Fibroblast of skin of scalp (primary cell): ENCODE data around the gene STK10.

Source experiments
- DNase-seq: peaks from one replicate; pipeline ENCODE4 v3.0.0-alpha.2; 2013

STK10 gene

GRCh38 chr5:172188893-172189692 lies 1.1 kb upstream of the STK10 start:
- DNase-seq, result peak; percentile 43

DNA sequence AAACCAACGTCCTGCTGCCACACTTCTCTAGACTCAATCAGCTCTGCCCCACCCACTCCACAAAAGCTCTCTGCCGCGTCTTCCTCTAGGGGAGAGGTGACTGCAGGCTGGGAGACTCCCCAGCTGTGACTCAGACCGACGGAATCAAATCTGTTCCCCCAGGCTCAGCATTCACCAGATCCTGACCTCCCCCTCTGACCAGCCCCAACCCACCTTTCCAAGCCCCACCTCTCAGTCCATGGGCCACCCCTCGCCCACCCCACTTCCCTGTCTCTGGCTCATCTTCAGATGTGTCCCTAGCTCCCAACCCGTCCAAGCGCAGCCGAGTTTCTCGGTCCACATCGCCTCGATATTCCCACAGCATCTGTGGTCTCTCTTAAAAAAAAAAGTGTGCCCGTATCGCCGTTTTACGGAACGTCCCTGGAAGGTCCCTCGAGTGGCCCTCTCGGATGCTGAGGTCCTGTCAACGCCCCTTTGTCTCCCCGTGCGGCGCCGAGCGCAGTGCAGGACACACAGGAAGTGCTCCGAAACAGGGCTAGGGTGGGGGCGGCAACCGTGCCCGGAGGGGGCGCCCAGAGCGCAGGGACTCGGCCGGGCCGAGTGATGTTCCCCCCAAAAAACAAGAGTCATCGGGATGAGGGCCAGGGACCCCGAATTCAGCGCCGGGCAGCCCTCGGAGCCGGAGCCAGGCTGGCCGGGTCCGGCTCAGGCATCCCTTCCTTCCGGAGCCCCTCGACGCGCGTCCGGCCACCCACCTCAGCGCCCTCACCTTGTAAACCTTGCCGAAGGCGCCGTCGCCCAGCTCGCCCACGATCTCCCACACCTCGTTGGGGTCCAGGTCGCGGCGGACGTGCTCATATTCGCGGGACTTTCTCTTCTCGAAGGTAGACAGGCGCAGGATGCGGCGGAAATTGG lies 649 bp downstream of the STK10 start:
- peak; percentile 69 for DNase-seq

GRCh38 chr5:172186114-172186695 lies 1.8 kb downstream of the STK10 start:
- DNase-seq, result no peak

DNA sequence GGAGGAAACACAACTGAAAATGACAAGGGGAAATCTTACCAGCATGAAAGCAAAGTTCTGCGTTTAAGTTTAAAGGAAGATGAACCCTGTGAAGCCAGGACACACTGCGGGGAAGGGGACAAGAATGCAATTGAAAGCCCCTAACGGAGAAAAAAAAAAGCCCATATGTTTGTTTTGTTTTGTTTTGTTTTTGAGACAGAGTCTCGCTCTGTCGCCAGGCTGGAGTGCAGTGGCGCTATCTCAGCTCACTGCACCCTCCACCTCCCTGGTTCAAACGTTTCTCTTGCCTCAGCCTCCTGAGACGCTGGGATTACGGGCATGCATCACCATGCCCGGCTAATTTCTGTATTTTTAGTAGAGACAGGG lies 2.9 kb downstream of the STK10 start:
- no peak for DNase-seq

DNA sequence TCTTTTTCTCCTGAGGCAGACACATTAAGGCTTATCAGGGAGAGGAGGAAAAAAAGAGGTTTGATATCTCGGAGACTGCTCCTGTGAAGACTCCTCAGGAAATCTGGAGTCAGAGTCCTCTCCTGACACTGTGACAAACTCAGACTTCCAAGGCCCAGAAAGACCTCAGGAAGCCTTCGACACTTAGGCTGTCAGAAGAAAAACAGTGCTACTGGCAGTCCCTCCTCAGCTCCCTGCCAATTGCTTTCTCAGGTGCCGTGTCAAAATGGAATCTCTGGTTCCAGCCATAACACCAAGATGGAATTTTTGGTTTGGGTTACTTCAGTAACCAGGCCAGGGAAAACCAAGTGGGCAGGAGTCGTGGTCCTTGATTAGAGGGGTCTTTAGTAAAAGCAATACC lies 4.1 kb downstream of the STK10 start:
- DNase-seq, result no peak

GRCh38 chr5:172182291-172182690 lies 5.7 kb downstream of the STK10 start:
- no peak for DNase-seq

DNA sequence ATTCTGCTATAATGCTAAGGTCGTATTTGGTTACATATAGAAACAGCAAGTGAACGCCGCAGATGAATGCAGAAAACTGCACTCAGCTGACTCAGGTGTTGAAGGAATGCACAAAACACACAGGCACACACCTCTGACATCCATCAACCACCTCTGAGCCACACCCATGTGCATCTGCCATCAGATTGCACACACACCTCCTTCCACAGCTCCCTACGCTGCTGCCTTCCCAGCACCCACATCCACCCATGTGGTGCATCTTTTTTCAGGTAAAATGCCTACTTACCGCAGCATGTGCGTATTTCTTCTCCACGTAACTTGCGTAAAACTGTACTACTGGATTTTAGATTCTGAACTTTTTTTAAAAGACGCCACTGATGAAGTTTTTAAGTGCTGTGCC lies 7.1 kb downstream of the STK10 start:
- DNase-seq, result no peak

GRCh38 chr5:172178991-172179989 lies 8.7 kb downstream of the STK10 start:
- peak; percentile 29 for DNase-seq

- DNase-seq, result no peak
Observed at GRCh38 chr5:172178301-172178987, 9.6 kb downstream of the STK10 start.

- no peak for DNase-seq
Observed at GRCh38 chr5:172177176-172177575, 10.8 kb downstream of the STK10 start.

- no peak for DNase-seq
Observed at GRCh38 chr5:172175263-172175719, 12.7 kb downstream of the STK10 start.

DNA sequence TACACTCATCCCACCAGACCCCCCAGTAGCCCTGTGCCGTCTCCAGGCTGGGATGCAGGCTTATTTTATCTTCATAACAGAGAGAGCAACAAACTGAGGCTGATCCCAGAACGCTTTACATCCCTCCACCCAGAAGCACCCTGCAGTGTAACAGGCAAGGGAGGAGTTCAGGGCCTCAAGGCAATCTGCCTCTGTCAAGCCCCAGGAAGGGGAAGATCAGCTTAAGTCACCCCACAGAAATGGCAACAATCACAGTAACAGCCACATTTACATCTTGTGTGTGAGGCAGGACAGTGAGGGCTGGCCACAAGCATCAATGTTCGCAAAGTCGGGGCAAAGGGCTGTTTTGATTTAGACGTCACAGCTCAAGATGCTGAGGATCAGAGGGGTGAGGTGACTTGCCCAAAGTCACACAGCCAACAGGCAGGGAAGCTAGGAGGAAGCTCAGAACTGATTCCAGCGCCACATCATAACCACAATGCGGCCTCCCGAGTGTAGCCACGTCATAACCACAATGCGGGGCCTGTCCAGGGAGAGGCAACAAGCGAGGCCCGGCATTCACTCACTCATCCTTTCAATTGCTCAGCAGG lies 14.4 kb downstream of the STK10 start:
- peak; percentile 63 for DNase-seq

DNA sequence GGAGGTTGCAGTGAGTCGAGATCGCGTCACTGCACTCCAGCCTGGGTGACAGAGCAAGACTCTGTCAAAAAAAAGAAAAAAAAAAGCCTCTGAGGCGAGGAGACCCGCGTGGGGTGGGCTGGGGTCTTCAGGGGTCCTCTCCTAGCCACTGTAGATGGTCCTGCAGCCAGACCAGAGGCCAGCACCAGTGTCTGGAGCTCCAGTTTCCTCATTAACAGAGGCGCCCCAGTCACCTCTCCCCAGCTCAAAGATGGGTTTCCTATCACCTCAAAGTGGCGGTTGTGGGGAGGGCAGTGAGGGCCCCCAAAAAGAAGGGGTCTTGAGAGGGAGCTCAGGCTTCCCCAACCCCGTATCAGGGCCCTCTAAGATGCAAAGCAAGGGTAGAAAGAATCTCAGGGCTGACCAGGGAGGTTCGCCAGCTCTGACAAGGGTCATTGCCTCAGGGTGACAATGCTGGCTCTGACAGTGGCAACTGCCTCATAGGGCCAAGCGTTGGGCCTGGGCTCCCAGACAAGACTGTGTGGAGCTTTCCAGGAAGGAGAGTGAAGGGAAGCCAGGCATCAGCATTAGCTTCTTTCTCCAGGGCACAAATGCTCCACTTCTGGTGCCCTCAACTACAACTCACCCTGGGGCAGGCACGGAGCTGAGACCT lies 15.0 kb downstream of the STK10 start:
- no peak for DNase-seq

DNA sequence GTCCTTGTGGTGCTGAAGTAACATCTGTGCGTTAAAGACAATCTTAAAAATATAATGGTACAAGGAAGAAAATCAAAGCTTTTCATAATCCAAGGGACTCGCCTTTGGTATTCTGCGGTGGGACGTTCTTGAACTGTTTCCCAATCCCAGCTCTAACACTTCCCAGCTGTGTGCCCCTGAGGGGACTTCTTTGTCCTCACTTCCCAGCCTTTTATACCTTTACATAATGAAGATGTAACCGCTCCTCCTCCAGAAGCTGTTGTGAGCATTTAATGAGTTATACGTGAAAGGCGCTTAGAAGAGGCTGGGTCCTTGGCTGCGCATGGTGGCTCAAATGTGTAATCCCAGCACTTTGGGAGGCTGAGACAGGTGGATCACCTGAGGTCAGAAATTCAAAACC lies 16.9 kb downstream of the STK10 start:
- no peak for DNase-seq

DNA sequence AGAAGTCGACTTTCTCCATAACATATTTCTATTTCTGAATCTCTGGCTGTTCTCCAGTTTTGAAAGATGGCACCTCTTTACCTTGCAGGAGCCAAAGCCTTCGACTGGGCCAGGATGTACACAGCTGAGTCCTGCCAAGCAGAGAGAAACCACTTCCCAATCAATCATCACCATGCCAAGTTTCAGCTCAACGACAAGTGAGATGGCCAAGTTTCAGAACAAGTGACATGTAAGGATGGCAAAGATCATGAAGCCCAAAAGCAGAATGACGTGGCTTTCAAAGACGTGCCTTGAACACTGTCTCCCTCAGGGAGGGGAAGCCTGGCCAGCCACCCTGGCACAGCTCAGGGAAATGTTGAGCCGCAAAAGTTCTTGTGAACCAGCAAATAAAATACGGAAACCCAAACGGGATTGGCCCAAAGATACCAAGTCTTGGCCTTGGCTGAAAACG lies 17.7 kb downstream of the STK10 start:
- DNase-seq, result no peak

- no peak for DNase-seq
Observed at GRCh38 chr5:172169216-172169615, 18.8 kb downstream of the STK10 start.

DNA sequence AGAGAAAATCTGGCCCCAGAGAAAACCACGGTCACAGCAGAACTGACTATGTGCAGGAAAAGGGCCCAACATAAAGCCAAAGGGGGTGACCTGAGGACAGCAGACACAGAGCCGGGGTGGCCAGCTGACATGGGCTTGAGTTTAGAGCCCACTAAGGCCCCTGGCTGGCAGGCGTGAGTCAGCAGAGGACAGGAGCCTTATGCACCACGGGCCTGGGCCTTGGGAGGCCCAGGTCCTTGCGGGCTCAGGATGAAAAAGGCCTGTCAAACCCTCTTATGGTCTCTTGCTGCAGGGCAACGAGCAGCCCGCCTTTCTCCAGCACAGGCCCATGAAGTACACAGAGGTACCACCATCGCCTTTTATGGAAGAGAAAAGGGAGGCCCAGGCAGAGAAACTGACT lies 19.7 kb downstream of the STK10 start:
- no peak for DNase-seq

DNA sequence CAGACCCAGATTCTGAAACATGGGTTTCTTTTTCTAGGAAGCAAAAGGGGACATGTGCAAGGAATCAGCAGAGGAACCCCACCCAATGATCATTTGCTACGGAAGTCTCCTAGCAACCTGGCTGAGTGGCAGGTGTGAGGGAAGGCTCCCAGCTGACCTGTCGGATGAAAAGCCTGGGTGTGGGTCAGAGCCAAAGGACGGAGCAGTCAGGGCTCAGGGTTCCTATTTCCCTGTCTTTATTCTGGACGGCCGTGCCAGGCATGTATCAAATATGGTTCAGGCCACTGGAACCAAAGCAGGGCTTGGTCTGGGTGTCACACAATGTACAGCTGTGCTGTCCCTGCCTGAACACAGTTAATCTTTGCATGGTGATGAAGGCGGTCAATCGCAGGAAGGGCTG lies 20.1 kb downstream of the STK10 start:
- DNase-seq, result no peak

DNA sequence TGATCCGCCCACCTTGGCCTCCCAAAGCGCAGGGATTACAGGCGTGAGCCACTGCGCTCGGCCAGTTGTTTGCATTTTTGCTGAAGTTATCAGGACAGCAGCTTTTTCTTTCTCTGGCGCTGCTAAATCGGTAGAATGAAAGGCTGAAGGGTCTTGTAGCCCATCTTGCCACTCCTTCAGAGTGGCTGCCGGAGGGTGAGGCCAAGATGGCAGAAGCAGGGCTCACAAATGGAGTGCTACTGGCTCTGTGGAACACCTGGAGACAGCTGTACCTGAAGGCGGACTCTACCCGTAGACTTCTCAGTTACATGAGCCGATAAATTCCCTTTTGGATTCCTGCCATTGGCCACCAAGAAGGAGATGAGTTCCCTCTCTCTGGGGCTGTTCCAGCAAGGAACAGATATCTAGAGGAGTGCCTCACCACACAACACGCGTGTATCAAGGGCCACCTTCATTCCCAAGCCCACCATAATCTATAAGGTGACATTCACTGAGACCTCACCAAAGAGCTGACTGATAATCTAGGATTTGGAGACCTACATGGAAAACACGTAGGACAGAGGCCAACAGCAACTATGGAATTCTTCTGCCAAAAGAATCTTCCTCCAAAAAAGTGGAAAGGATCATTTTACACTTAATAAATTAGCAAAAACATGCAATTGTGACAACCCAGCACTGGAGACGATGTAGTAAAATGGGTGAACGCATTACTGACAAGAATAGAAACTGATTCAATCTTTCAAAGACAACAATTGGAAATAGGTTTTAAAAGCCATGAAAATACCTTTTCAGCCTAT lies 21.8 kb downstream of the STK10 start:
- no peak for DNase-seq

DNA sequence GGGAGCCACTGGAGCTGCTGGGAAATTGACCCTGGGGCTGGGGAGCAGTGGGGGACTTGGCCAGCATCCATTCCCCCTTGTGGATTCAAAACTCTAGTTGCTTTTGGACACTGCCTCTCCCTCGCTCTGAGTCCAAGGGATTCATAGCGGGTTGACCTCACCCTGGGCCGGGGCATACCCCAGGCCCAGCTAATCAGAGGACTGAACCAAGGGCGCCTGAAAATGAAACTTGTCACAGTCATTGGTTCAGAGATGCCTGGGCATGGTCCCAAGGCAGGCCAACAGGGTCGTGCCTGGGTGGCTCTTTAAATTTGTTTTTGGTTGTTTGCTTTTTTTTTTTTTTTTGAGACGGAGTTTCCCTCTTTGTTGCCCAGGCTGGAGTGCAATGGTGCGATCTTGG lies 22.6 kb downstream of the STK10 start:
- DNase-seq, result no peak
